Chondrocyte (in vitro differentiated cells): ENCODE measurements around the gene ANKAR. TPM values are rescaled to one million over a fixed set of nuclear protein-coding genes. Genes with fewer than 3 reads are reported as not detected.
A peak's percentile ranks its signal among the peaks of the same experiment; 100 is the strongest.

ENCODE experiments used
- DNase-seq: peaks from one replicate; pipeline ENCODE4 v3.0.0; 2021; ENCODE audit warnings: mixed read lengths, low spot score
- H3K27ac Mint-ChIP-seq: one replicate; pipeline ENCODE4 v1.8.0; 2021; ENCODE audit warnings: mild to moderate bottlenecking, moderate library complexity, mixed read lengths; ENCODE audit not compliant: unreplicated experiment
- H3K27me3 Mint-ChIP-seq: 2 replicates; pipeline ENCODE4 v1.8.0; 2021; ENCODE audit warnings: low read depth, mixed read lengths
- H3K36me3 Mint-ChIP-seq: 2 replicates; pipeline ENCODE4 v1.8.0; 2021; ENCODE audit warnings: low read depth, mixed read lengths
- H3K4me1 Mint-ChIP-seq: 2 replicates; pipeline ENCODE4 v1.8.0; 2021; ENCODE audit warnings: low read depth, mild to moderate bottlenecking, mixed read lengths
- H3K4me3 Mint-ChIP-seq: one replicate; pipeline ENCODE4 v1.8.0; 2021; ENCODE audit warnings: mild to moderate bottlenecking, moderate library complexity, mixed read lengths; ENCODE audit not compliant: unreplicated experiment
- H3K9me3 Mint-ChIP-seq: 2 replicates; pipeline ENCODE4 v1.8.0; 2021; ENCODE audit warnings: low read depth, mixed read lengths
- CTCF ChIP-seq: fragments of 200-600 bp; sonication (generic); IDR thresholded peaks from 2 replicates; pipeline ENCODE4 v1.5.0; 2021; ENCODE audit warnings: antibody characterized with exemption, mild to moderate bottlenecking, moderate library complexity
- long read RNA-seq: library from polyadenylated mRNA; stranded (forward); transcript quantifications from one replicate; pipeline ENCODE4 v2.0.0, GENCODE V29; 2021
- total RNA-seq: library from RNA; stranded (reverse); gene quantifications from 3 replicates; pipeline ENCODE4 v1.2.1, GENCODE V29; 2021

Gene ANKAR
- total RNA-seq = 4.0 to 6.4 TPM (median 4.4 TPM) in 3 replicates
- long read RNA-seq, partial matches to known transcripts = 0 of 3 reads
- long read RNA-seq, other reads (novel, unspliced or antisense) = 3 of 3 reads

- DNase-seq = peak; percentile 91
- H3K4me1 Mint-ChIP-seq = peaks cover 28% of the 10 kb centered on the region
- no peaks in the 10 kb centered on the region for H3K27me3 Mint-ChIP-seq
- H3K4me3 Mint-ChIP-seq = peak within 1 kb of the TSS; percentile 90
- peak; percentile 97 for TF ChIP-seq CTCF
- peaks cover 11% of the 10 kb centered on the region for H3K9me3 Mint-ChIP-seq
- H3K27ac Mint-ChIP-seq = peak within 1 kb of the TSS; percentile 96
- H3K36me3 Mint-ChIP-seq = peaks cover 11% of the 10 kb centered on the region
Measured at GRCh38 chr2:189674374-189675112, at the start of gene ANKAR. Gene ANKAR (plus strand): TSS chr2:189674670. CDS start chr2:189676491, 1,821 bp downstream.

GRCh38 chr2:189625636-189626035, 48.8 kb upstream of the ANKAR start:
- Mint-ChIP-seq H3K27ac (no peak overlapping the region), H3K27me3 (no peaks in the 10 kb centered on the region), H3K36me3 (no peaks in the 10 kb centered on the region), H3K4me3 (no peak overlapping the region), H3K9me3 (no peaks in the 10 kb centered on the region), H3K4me1 (peaks cover 31% of the 10 kb centered on the region)
- DNase-seq = no peak
- TF ChIP-seq CTCF = no peak

GRCh38 chr2:189627789-189628188, 46.7 kb upstream of the ANKAR start:
- peaks cover 35% of the 10 kb centered on the region for H3K4me1 Mint-ChIP-seq

GRCh38 chr2:189628817-189629530, 45.5 kb upstream of the ANKAR start:
- Mint-ChIP-seq H3K4me3 (no peak overlapping the region), H3K27me3 (no peaks in the 10 kb centered on the region), H3K4me1 (peaks cover 36% of the 10 kb centered on the region), H3K9me3 (no peaks in the 10 kb centered on the region), H3K27ac (no peak overlapping the region), H3K36me3 (no peaks in the 10 kb centered on the region)
- DNase-seq = no peak
- peak; percentile 32 for TF ChIP-seq CTCF

More at GRCh38 chr2:189627789-189628188, 46.7 kb upstream of the ANKAR start:
- no peaks in the 10 kb centered on the region for H3K36me3 Mint-ChIP-seq
- TF ChIP-seq CTCF = no peak
- H3K27me3 Mint-ChIP-seq = no peaks in the 10 kb centered on the region
- H3K9me3 Mint-ChIP-seq = no peaks in the 10 kb centered on the region
- H3K4me3 Mint-ChIP-seq = no peak overlapping the region
- no peak for DNase-seq
- peak overlapping the region; percentile 2 for H3K27ac Mint-ChIP-seq
